Kidney capillary endothelial cell (primary cell): ENCODE data around the gene BRF1.
A peak's percentile ranks its signal among the peaks of the same experiment; 100 is the strongest.

Source experiments
- DNase-seq: peaks from one replicate; pipeline ENCODE4 v3.0.0-alpha.2; 2018; ENCODE audit warnings: low spot score

BRF1 gene

GRCh38 chr14:105195051-105195450, 105.8 kb downstream of the BRF1 start:
- DNase-seq: no peak

GRCh38 chr14:105193916-105194782, 106.7 kb downstream of the BRF1 start:
- peak; percentile 52 for DNase-seq

- peak; percentile 97 for DNase-seq
Observed at GRCh38 chr14:105192866-105193731, 107.7 kb downstream of the BRF1 start.

DNA sequence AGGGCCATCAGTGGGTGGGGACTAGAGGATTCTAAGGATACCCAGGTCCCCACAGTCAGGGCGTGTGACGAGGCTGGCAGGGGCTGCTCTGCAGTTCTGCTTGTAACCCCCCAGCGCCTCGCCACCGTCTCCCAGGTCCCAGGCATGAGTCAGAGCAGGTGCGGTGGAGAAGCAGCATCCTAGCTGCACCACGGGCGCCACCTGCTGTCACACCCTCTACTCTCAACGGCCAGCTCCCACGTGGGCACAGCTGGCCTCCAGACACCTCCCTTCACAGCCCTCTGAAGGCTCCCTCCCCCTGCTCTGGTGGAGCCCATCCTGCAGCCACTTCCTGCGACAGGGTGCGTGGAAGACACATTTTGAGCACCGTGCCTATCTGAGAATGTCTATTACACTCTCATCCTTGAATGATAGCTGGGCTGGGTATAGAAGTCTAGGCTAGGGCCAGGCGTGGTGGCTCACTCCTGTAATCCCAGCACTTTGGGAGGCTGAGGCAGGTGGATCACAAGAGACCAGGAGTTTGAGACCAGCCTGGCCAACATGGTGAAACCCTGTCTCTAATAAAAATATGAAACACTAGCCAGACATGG, 112.8 kb downstream of the BRF1 start:
- no peak for DNase-seq

DNA sequence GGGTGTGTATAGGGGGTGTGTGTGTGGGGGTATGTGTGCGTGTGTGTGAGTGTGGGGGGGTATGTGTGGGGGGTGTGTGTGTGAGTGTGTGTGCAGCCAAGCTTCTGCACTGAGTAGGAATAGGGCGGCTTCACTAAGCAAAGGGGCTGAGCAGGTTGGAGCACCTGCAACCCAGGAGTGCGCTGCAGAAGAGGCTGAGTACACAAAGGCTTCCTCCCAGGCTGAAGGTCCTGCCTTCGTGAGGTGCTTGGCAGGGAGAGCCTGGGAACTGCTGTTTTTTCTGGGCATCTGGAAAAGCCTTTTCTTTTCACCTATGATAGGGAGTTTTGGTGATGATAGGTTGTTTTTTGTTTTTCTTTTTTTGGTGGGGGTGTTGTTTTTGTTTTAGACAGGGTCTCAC, 113.7 kb downstream of the BRF1 start:
- DNase-seq: no peak

DNA sequence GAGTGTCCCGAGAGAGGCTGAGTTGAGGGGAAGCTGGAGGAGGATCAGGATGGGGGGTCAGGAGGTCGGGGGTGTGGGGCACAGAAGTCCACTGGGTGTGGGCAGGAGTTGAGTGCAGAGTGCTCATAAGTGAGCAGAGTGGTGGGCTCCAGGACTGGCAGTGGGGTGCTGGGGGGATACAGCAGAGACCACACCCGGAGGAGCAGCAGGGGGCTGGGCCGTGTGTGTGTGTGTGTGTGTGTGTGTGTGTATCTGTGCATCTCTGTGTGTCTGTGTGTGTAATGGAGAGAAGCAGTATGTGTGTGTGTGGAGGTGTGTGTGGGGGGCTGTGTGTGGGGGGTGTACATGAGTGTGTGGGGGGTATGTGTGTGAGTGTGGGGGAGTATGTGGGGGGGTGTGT, 114.8 kb downstream of the BRF1 start:
- no peak for DNase-seq

DNA sequence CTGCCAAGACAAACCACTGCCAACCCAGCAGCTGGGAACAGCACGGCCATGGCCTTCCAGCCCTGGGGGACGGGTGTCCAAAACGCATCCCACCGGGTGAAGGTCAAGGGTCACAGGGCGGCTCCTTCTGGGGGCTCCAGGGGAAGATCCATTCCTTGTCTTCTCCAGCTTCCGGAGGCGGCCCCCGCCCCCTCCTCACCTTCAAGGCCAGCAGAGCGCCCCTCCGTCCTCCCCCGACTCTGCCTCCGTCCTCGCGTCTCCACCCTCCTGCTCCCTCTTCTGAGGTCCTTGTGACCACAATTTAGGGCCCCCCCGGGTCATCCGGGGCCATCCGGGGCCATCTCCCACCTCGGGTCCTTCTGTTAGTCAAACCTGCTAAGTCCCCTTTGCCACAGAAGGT, 115.8 kb downstream of the BRF1 start:
- DNase-seq: no peak

DNA sequence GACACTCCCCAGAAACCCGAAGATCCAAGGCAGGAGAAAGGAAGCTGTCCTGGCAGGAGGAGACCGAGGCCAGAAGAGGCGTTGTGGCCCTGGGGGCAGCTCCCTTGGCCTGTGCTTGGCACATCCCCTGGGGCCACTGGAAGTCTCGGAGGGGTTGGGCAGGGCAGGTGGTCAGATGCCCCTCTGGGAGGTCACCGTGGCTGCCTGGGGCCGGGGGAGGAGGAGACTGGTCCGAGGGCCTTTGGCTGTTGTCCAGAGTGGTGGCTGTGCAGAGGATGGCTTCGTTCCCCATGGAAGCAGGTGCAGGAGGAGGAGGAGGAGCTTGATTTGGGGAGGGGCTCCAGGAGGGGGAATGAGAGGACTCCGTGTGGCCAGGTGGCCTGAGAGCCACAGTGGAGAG, 116.3 kb downstream of the BRF1 start:
- DNase-seq: no peak

DNA sequence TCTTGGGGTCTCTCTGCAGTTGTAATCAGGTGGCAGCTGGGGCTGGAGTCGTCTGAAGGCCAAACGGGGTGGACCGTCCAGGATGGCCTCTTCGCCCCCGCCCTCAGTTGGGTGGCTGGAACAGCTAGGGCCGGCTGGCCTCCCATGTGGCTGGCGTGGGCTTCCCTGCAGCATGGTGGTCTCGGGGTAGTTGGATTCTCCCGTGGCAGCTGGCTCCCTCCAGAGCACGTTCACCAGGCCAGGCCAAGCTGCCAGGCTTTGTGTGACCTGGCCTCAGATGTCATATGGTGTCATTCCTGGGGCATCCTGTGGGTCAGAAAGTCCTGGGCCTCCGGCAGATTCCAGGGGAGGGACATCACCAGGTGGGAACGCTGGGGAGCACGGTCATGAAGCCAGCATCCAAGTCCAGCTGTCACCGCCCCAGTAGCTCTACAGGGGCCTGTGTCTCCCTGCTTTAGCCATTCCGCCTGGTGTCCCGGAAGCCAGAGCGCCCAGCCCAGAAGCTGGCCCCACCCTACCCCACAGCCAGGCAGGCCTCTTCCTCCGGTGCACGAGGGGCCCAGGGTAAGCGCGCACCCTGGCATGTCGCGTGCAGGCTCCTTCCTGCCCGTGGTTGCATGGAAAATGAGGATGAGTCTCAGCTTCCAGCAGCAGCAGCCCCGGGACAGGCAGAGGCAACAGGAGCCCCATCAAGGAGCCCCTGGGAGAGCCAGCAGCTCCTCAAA, 118.3 kb downstream of the BRF1 start:
- peak; percentile 37 for DNase-seq

DNA sequence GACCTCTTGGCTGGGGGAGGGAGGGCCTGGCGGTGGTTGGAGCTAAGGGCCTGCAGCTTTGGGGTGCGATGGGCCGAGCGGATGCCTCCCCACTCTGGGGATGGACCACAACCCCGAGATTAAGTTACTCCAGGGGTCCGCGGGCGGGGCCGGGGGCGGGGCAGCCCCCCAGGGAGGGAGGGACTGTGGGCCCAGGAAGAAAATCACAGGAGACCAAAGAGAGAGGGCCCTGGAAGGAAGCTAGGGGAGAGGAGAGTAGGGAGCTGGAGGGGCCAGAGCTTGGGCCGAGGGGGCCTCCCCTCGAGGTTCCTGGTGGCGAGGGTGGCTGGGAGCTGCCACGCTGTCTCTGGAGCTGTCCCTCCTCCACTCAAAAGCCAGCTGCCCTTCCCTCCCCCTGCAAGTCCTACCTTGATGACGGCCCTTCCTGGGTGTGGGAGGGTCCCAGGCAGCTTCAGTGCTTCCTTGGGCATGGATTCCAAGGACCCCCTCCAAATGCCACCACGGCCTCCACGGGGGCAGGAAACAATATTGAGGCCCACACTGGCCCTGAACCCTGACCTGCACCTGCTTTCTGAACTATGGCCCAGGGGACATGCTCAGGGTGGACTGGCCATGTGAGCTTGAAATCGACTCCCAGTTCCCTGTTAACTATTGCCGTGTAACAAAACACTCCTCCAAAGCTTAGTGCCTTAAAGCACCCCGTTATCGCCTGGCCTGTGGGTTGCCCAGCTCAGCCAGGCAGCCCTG, 119.1 kb downstream of the BRF1 start:
- DNase-seq: no peak

- DNase-seq: peak; percentile 33
Observed at GRCh38 chr14:105180592-105181548, 119.9 kb downstream of the BRF1 start, which contains the start of gene NUDT14. Gene NUDT14, minus strand, starts transcription at chr14:105181312. Its CDS starts 103 bp downstream, at chr14:105181209.

- no peak for DNase-seq
Observed at GRCh38 chr14:105179191-105179590, 121.6 kb downstream of the BRF1 start.

GRCh38 chr14:105178868-105179140, 122.0 kb downstream of the BRF1 start:
- DNase-seq: no peak

- no peak for DNase-seq
Observed at GRCh38 chr14:105178069-105178867, 122.5 kb downstream of the BRF1 start.

DNA sequence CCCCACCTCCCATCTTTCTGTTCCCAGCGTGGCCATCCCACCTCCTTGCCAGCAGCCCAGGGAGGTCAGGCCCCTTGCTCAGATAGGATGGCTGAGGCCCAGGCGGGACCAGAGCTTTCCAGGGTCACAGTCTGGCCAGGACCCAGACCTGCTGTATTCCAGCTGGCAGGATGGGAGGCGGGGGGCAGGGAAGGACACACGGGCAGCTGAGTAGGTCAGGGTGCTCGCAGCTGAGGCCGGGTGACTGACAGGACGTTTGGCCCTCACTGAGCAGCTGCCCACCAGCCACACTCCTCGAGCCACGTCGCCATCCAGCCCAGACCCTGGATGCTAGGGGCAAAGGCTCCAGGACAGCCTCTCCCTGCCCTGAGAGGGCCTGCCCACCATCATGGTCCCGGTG, 123.7 kb downstream of the BRF1 start:
- DNase-seq: no peak

DNA sequence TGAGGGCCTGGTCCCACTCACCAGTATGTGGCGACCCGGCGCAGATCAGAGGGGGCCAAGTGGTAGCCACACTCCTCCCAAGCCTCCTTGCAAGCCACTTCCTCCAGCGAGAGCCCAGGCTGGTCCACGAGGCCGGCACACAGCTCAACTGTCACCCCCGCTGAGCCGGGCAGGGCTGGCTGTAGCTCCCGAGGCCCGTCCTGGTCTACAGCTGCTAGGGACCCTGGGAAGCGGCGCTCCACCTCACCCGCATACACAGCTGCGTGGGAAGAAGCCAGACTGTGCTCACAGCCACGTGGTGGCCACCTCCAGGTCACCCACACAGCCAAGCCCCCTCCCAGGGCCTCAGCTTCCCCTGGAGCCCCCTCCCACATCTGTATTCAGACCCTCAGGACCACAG, 124.3 kb downstream of the BRF1 start:
- DNase-seq: no peak

GRCh38 chr14:105173901-105174894, 126.6 kb downstream of the BRF1 start:
- DNase-seq: peak; percentile 82

DNA sequence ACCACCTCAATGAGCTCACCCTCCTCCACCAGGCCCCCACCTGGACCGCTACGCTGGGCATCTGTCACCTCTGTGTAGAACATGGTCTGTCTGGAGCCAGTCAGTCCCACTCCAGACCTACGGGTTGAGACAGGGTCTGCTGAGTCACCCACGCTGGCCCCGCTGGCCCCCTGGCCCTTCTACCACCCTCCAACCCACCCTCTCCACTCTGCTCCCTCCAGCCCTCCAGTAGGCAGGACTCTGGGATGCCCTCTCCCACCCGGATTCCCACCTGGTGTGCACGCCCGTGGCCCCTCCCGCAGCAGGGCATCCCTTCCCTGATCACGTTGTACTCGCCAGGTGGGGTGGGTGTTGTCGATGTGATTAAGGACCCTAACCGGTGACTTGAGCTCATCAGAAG, 127.7 kb downstream of the BRF1 start:
- no peak for DNase-seq
